ENCODE results near the gene TCEAL3. TPM values are rescaled to one million over a fixed set of nuclear protein-coding genes. Genes with fewer than 3 reads are reported as not detected.
A peak's percentile ranks its signal among the peaks of the same experiment; 100 is the strongest.
"Not testable (repeated sequence)": the region's sequence is repeated elsewhere in the genome, so short reads cannot be mapped to it uniquely, and the experiment has no call there.

The TCEAL3 gene, protein sequence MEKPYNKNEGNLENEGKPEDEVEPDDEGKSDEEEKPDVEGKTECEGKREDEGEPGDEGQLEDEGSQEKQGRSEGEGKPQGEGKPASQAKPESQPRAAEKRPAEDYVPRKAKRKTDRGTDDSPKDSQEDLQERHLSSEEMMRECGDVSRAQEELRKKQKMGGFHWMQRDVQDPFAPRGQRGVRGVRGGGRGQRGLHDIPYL
- 5.5 and 10.6 TPM in 2 replicates for polyA plus RNA-seq (2014; cell fraction: cytosol; rRNA removed)
- polyA plus RNA-seq (2014; cell fraction: nucleus; rRNA removed) = 1.2 and 5.8 TPM in 2 replicates

DNA sequence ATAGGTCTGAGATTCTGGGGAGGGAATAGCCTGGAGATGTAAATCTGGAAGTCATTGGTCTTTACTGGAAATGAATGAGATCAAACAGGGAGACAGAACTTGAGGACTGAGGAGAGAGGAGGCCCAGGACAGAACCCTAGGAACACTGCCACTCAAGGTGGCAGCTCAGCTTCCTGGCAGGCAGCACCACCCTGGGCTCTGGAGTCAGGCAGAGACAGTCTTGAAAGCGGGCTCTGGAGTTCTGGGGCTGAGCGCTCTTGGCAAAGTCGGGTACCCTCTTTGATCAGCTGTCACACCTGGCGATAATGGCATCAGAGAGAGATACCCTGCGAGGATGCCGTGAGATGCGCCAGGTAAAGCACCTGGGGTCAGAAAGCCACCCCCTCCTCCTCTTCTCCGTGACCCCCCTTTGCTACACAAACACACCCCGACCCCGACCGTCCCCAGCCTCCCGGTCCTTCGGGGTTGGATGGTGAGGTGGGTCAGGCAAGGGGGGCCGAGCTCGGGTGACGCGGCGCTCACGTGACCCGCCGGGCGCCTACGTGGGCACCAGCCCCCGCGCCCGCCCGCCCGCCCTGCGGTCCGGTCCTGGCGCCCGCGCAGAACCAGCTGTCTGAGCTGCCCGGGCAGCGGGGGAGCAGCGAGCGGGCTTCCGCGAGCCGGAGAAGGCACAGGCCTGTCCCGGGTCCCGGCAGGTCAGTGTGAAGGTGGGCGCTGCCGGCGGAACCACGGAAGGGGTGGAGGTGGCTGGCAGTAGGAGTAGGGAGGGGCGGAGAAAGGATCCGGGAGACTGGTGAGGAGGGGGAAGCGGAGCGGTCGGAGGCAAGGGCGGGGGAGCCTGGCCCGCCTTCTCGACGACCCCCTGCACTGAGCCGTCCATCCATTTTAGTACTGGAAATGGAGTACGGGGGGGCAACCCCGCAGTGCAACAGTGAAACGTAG lies at the start of gene TCEAL3:
Gene TCEAL3 (plus strand): TSS at position 600 of the 942 bp plus-strand sequence. CDS start 1,102 bp downstream, outside the sequence.
- DNase-seq (ENCODE audit: low spot score) = peak; percentile 31

DNA sequence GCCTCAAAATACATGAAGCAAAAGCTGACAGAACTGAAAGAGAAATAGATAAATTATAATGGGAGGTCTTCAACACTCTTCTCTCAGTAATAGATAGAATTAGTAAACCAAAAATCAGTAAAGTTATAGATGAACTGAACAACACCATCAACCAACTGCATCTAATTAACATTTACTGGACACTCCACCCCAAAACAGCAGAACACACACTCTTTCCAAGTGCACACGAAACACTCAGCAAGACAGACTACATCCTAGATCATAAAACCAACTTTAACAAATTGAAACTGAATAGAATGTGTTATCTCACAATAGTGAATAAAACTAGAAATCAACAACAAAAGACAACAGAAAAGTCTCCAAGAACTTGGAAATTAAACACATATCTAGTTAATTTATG lies 47.5 kb upstream of the TCEAL3 start:
- DNase-seq (ENCODE audit: low spot score) = no peak

GRCh38 chrX:103562801-103563200 lies 45.0 kb upstream of the TCEAL3 start:
- DNase-seq (ENCODE audit: low spot score) = no peak

GRCh38 chrX:103565197-103565596 lies 42.6 kb upstream of the TCEAL3 start:
- DNase-seq (ENCODE audit: low spot score) = no peak

DNA sequence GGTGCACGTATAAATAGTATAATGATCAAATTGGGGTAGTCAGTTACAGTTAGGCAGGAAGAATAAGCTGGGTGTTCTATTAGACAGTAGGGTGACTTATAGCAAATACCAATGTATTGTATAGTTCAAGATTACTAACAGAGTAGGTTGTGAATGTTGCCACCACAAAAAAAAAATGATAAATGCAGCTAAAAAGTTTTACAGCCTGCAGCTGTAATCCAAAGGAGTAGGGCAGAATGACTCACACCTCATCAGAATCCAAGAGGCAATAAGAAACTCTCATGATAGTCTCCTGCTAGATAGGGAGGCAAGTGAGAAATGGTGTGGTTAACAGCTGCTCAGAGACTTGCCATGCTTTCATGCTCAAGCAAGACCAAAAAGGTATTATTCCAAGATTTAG lies 42.0 kb upstream of the TCEAL3 start:
- DNase-seq (ENCODE audit: low spot score) = no peak

DNA sequence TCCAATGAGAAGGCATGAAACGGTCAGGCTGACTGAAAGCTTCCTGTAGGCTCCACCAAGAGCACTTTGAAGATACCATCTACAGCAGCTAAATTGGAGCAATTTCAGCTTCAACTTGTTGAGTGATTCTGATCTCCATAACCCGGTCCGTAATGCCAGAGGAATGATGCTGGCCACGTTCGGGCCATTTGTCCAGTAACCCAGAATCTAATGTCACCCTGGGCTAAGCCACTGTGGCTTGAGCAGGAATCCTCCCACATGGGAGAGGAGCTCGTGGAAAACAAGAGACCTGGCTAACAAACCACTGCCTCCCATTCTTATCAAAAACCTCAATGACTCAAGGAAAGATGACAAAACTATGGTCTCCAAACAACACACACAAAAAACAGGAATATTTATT lies 36.6 kb upstream of the TCEAL3 start:
- no peak for DNase-seq (ENCODE audit: low spot score)

DNA sequence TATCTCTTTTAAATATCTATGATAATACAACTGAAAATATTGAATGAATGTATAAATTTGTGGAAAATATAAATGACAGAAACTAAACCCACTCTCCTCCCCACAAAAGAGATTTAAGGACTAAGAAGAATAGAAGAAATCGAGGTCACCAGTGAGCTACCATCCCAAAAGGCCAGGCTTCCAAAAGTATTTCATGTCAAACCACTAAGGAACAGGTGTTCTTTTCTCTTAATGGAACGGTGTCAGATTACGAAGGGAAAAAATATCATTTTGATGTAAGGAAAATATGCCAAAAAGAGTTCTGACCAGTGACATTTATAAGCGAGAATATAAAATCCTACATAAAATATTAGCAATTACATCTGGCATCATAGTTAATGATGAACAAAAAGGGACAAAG lies 36.0 kb upstream of the TCEAL3 start:
- DNase-seq (ENCODE audit: low spot score) = no peak

DNA sequence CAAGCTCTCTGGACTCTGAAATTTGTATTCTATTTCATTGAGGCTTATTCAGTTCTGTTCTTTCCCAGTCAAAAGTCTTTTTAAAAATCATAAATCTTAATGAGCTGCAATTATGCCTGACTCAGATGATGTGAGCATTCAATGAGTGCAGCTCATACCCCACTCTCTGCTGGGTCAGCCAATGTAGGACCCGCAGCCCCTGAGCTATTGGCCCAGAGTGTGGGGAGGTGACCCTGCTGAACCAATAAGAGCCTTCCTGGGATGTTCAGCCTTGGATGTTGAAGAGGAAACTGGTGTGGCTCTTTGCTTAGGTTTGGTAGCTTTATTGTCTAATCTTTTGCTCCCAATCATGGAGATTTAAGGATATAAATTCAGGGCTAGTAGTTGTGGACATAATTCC lies 34.6 kb upstream of the TCEAL3 start:
- peak; percentile 48 for DNase-seq (ENCODE audit: low spot score)

- DNase-seq (ENCODE audit: low spot score) = no peak
Observed at GRCh38 chrX:103584596-103584995, 23.2 kb upstream of the TCEAL3 start.

- peak; percentile 35 for DNase-seq (ENCODE audit: low spot score)
Observed at GRCh38 chrX:103585411-103586313, 22.1 kb upstream of the TCEAL3 start, which contains the start of gene TCEAL4. Gene TCEAL4, plus strand, starts transcription at chrX:103585515. Its CDS starts 1,161 bp downstream, at chrX:103586676.

DNA sequence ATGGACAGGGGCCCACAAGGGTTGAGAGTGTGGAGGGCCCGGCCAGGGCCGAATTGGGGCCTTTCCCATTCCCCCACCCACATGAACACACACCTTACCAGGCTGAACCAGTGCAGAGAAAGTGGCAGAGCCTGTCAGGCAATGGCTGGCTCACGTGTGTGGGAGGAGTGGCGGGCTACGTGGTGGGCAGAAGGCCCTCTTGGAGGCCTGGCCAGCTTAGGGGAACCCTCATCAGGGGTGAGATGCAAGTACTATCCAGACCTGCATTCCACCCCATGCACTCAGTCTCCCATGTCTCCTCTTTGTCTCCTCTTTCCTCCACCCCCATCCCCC lies 21.5 kb upstream of the TCEAL3 start:
- no peak for DNase-seq (ENCODE audit: low spot score)

- DNase-seq (ENCODE audit: low spot score) = no peak
Observed at GRCh38 chrX:103586659-103587058, 21.1 kb upstream of the TCEAL3 start.

DNA sequence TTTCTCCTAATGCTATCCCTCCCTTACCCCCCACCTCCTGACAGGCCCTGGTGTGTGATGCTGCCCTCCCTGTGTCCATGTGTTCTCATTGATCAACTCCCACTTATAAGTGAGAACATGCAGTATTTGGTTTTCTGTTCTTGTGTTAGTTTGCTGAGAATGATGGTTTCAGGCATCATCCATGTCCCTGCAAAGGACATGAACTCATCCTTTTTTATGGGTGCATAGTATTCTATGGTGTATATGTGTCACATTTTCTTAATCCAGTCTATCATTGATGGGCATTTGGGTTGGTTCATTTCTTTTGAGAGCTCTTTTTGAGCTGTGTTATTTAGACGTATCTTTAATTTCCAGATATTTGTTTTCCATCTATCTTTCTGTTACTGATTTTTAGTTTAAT lies 15.5 kb upstream of the TCEAL3 start:
- not testable (repeated sequence) for DNase-seq (ENCODE audit: low spot score)

- not testable (repeated sequence) for DNase-seq (ENCODE audit: low spot score)
Observed at GRCh38 chrX:103595202-103595601, 12.6 kb upstream of the TCEAL3 start.

- DNase-seq (ENCODE audit: low spot score) = no peak
Observed at GRCh38 chrX:103608306-103608963, 672 bp downstream of the TCEAL3 start.

- no peak for DNase-seq (ENCODE audit: low spot score)
Observed at GRCh38 chrX:103610282-103610681, 2.5 kb downstream of the TCEAL3 start.

- DNase-seq (ENCODE audit: low spot score) = no peak
Observed at GRCh38 chrX:103613362-103613890, 5.7 kb downstream of the TCEAL3 start.

- DNase-seq (ENCODE audit: low spot score) = no peak
Observed at GRCh38 chrX:103614999-103615398, 7.2 kb downstream of the TCEAL3 start.

DNA sequence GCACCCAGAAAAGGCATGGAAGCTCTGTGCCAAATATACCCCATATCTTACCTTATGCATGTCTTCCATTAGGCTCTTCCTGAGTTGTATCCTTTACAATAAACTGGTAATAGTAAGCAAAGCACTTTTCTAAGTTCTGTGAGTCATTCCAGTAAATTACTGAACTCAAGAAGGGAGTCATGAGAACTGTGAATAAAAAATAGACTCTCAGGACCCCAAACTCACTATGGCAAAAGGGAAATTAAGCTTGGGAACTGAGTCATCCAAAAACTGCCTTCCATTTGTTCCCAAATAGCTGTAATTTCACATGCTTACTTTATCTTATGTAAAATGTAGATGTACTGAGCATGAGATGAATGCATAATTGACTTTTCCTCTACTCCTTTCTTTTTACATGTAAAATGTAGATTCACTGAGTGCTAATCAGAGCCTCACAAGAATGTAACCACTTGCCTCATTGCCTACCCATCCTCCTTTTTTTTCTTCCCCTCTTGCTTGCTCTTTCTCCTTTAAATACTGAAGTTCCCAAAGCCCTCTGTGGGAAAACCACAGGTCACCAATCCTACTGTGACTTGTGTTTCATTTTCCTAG lies 8.1 kb downstream of the TCEAL3 start:
- no peak for DNase-seq (ENCODE audit: low spot score)

DNA sequence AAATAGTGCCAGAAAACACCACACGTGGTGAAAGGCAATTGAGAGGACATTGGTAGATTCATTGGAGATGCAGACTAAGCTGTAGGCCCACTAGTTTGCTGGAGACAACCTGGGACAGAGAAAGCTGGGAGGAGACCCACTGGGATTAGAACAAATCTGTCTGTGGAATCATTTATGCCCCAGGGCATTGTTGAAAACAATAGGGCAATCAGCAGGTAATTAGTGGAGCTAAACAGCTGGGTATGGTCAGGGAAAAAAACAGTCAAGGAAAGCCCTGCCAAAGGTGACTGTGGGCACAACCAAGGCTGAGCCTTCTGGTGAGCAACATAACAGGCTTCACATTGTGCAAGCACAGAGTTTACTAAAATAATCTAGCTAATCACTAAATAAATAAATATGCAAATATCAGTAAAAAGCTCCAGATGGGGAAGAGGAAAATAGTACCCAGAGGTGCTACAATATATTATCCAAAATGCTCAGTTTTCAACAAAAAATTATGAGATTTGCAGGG lies 9.0 kb downstream of the TCEAL3 start:
- DNase-seq (ENCODE audit: low spot score) = no peak
